ENCODE measurements around the gene MAFF.

The MAFF gene

DNA sequence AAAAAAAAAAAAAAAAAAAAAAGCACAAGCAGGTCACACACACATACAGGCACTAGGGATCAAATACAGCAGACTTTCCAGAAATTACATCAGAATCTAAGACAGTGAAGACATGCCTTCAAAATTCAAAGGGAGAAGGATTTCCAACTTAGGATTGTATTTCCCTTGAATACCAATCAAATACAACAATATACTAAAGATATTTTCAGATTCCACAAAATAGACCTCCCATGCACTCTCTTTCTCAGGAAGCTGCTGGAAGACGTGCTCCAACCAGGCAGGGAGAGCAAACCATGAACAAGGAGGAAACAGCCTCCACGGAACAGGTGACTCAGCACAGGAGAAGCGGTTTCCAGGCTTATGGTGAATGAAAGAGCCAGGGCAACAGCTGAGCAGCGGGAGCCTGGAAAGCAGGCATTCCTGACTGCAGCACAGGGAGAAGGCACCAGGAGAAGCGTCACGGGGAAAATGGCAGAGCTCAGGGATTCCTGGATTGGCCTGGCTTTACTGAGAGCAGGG is 39.0 kb downstream of the MAFF start:
- H3K27ac ChIP-seq: peak overlapping the region; percentile 89

DNA sequence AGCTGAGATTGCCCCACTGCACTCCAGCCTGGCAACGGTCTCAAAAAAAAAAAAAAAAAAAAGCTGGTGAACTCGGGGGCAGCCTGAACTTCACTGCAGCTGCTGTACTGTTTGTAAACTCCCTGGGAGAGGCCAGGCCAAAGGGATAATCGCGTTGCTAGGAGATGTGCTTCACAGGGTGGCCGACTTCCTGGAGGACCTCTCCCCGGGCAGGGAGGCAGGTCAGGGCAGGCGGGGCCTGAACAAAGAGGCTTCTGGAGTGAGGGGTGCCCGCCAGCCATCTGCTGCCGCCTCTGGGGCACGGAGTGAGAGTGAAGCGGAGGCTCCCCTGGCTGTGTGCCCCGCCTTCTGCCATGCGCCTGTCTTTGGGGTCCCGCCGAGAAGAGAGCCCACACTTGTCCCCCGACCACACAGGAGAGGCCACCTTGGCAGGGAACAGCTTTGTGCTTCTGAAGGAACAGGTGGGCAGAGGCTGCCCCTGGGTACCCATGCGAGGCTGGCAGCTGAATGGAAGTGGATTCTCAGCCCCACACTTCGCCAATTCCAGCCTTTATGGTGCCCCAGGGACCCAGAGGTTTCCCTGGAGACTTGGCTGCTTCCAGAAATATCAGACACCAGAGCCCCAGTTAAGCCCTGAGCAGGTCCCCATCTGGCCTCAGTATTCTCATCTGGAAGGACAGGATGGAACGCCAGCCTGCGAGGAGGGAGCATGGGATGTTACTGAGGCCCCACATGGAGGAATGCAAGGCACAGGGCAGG is 41.4 kb downstream of the MAFF start:
- Histone ChIP-seq H3K27ac (no peak overlapping the region), H3K4me3 (no peak overlapping the region)
- DNase-seq (ENCODE audit: low read depth, low spot score): no peak

More for the DNA sequence above, 39.0 kb downstream of the MAFF start:
- TF ChIP-seq EZH2 (IDR thresholded peaks at IDR 0.05) (no peak), POLR2AphosphoS5 (IDR thresholded peaks at IDR 0.05; ENCODE audit: borderline replicate concordance, low read depth, low read length) (no peak), FOXP2 (optimal IDR thresholded peaks at IDR 0.05; ENCODE audit: control extremely low read depth, extremely low read length, insufficient read depth) (no peak)
- Histone ChIP-seq H3K9me3 (ENCODE audit: low read depth, low read length) (no peaks in the 10 kb centered on the region), H3K4me3 (no peak overlapping the region), H3K36me3 (ENCODE audit: insufficient read depth, low read length) (no peaks in the 10 kb centered on the region; the same call in 1 of the 2 replicates), H3K9ac (ENCODE audit: insufficient read length) (peak overlapping the region; percentile 60)
- no peak for DNase-seq (ENCODE audit: low read depth, low spot score)

DNA sequence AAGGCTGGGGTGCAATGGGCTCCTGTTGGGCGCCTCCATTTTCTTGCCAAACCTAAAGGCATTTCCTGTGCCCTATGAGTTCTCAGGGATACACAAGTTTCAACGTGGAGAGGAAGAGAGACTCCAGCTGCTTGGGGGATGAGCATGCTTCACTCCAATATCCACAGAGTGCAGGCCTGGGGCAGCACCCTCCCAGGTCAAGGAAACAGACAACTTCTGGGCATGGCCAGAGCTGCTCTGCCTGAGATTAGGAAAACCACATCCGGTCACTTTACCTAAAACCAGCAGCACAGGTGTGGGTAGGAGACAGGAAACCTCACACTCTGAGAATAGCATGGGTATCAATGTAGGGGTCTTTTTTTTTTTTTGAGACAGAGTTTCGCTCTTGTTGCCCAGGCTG is 42.3 kb downstream of the MAFF start:
- no peak overlapping the region for H3K27ac ChIP-seq

More for the DNA sequence above, 41.4 kb downstream of the MAFF start:
- no peaks in the 10 kb centered on the region for H3K9me3 ChIP-seq (ENCODE audit: low read depth, low read length)
- TF ChIP-seq EZH2 (IDR thresholded peaks at IDR 0.05) (no peak), FOXP2 (optimal IDR thresholded peaks at IDR 0.05; ENCODE audit: control extremely low read depth, extremely low read length, insufficient read depth) (no peak), POLR2AphosphoS5 (IDR thresholded peaks at IDR 0.05; ENCODE audit: borderline replicate concordance, low read depth, low read length) (no peak)
- no peaks in the 10 kb centered on the region; the same call in 1 of the 2 replicates for H3K36me3 ChIP-seq (ENCODE audit: insufficient read depth, low read length)
- no peak overlapping the region for H3K9ac ChIP-seq (ENCODE audit: insufficient read length)

DNA sequence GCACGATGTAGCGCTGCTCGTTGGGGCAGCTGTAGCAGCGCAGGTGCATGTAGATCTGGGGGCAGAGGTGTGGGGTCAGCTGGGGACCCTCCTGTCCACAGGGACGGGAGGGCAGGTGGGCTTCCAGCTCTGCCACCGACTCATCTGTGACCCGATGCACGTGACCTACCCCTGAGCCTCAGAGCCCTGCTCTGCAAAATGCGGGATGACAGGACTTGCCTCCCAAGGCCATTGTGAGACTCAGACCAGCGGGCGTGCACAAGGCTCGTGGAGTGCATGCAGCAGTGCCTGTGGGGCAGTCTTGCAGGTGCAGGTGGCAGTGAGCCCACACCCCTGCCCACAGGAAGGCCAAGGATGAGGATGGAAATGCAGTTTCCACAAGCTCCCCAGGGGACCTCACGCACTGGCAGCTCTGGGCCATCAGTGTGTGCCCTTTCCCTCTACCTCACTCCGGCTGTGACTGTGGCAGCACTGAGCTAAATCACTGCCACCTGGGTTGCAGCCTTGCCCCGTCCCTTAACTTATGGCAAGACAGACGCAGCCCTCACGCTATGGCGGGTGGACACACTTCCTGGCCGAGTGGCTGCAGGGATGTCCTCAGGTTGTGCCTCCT is 44.4 kb downstream of the MAFF start:
- H3K27ac ChIP-seq: no peak overlapping the region
- H3K9ac ChIP-seq (ENCODE audit: insufficient read length): no peak overlapping the region
- no peaks in the 10 kb centered on the region; the same call in 1 of the 2 replicates for H3K36me3 ChIP-seq (ENCODE audit: insufficient read depth, low read length)
- no peak for DNase-seq (ENCODE audit: low read depth, low spot score)
- TF ChIP-seq FOXP2 (optimal IDR thresholded peaks at IDR 0.05; ENCODE audit: control extremely low read depth, extremely low read length, insufficient read depth) (no peak), EZH2 (IDR thresholded peaks at IDR 0.05) (no peak), POLR2AphosphoS5 (IDR thresholded peaks at IDR 0.05; ENCODE audit: borderline replicate concordance, low read depth, low read length) (no peak)
- no peaks in the 10 kb centered on the region for H3K9me3 ChIP-seq (ENCODE audit: low read depth, low read length)
- H3K4me3 ChIP-seq: no peak overlapping the region

More for the DNA sequence above, 42.3 kb downstream of the MAFF start:
- TF ChIP-seq EZH2 (IDR thresholded peaks at IDR 0.05) (no peak), POLR2AphosphoS5 (IDR thresholded peaks at IDR 0.05; ENCODE audit: borderline replicate concordance, low read depth, low read length) (no peak), FOXP2 (optimal IDR thresholded peaks at IDR 0.05; ENCODE audit: control extremely low read depth, extremely low read length, insufficient read depth) (no peak)
- Histone ChIP-seq H3K4me3 (no peak overlapping the region), H3K9ac (ENCODE audit: insufficient read length) (no peak overlapping the region), H3K9me3 (ENCODE audit: low read depth, low read length) (no peaks in the 10 kb centered on the region), H3K36me3 (ENCODE audit: insufficient read depth, low read length) (no peaks in the 10 kb centered on the region; the same call in 1 of the 2 replicates)
- no peak for DNase-seq (ENCODE audit: low read depth, low spot score)

DNA sequence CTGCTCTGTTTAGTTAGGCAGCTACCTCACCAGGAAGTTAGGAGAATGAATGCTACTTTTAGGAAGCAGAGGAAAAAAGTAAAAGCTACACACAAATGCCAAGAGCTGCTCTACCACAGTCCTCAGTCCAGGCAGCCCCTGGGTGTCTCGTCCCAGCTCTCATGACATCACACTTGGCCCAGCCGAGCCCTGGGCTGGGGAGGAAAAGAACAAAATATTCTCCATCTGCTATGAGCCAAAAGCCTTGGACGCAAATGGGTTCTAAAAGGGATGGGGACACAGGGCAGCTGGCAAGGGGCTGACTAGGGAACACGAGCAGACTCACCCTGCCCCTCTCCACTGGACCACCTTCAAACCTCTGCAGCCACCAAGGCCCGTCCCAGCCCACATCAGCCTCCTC is 44.9 kb downstream of the MAFF start:
- no peak for TF ChIP-seq FOXP2 (optimal IDR thresholded peaks at IDR 0.05; ENCODE audit: control extremely low read depth, extremely low read length, insufficient read depth)
- no peak for TF ChIP-seq EZH2 (IDR thresholded peaks at IDR 0.05)
- TF ChIP-seq POLR2AphosphoS5 (IDR thresholded peaks at IDR 0.05; ENCODE audit: borderline replicate concordance, low read depth, low read length): no peak
- DNase-seq (ENCODE audit: low read depth, low spot score): no peak
- Histone ChIP-seq H3K4me3 (no peak overlapping the region), H3K9ac (ENCODE audit: insufficient read length) (no peak overlapping the region), H3K9me3 (ENCODE audit: low read depth, low read length) (no peaks in the 10 kb centered on the region), H3K36me3 (ENCODE audit: insufficient read depth, low read length) (no peaks in the 10 kb centered on the region; the same call in 1 of the 2 replicates), H3K27ac (no peak overlapping the region)

DNA sequence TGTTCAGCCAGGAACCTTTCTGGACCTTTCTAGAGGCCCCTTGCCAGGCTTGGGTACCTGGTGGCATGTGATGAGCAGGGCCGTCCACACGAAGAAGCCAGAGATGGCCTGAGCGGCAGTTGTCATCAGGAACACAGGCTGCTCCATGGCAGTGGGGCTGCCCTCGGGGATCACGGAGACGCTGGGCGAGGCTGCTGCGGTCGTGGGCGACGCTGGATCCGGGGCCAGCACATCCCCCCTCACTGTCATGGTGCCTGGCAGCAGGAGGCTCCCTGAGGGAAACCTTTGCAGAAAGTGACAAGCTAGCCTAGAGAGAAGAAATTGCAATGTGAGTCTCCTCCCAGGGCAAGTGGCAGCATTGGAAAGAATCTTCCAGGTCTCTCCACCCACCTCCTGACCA is 45.9 kb downstream of the MAFF start:
- H3K9me3 ChIP-seq (ENCODE audit: low read depth, low read length): no peaks in the 10 kb centered on the region
- H3K9ac ChIP-seq (ENCODE audit: insufficient read length): no peak overlapping the region
- TF ChIP-seq EZH2 (IDR thresholded peaks at IDR 0.05): no peak
- no peak for TF ChIP-seq FOXP2 (optimal IDR thresholded peaks at IDR 0.05; ENCODE audit: control extremely low read depth, extremely low read length, insufficient read depth)
- TF ChIP-seq POLR2AphosphoS5 (IDR thresholded peaks at IDR 0.05; ENCODE audit: borderline replicate concordance, low read depth, low read length): no peak
- H3K36me3 ChIP-seq (ENCODE audit: insufficient read depth, low read length): no peaks in the 10 kb centered on the region; the same call in 1 of the 2 replicates
- no peak overlapping the region for H3K4me3 ChIP-seq
- H3K27ac ChIP-seq: no peak overlapping the region
- no peak for DNase-seq (ENCODE audit: low read depth, low spot score)

DNA sequence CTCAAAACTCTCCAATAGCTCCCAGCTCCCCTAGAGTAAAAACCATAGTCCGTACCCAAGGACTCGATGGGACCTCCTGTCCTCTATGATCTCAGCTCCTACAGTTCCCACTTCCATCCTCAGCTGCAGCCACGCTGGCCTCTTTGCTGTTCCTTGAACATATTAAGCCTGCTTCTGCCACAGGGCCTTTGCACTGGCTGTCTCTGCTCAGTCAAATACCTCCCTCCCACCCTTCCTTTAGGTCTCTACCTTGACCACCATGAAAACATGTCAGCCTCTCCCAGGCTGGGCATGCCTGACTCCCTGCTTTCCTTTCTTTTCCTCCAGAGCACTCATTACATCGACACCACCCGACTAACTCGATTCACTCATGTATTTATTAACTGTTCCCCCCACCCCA is 46.5 kb downstream of the MAFF start:
- Histone ChIP-seq H3K36me3 (ENCODE audit: insufficient read depth, low read length) (no peaks in the 10 kb centered on the region; the same call in 1 of the 2 replicates), H3K4me3 (no peak overlapping the region), H3K9ac (ENCODE audit: insufficient read length) (no peak overlapping the region), H3K9me3 (ENCODE audit: low read depth, low read length) (no peaks in the 10 kb centered on the region), H3K27ac (no peak overlapping the region)
- TF ChIP-seq POLR2AphosphoS5 (IDR thresholded peaks at IDR 0.05; ENCODE audit: borderline replicate concordance, low read depth, low read length) (no peak), EZH2 (IDR thresholded peaks at IDR 0.05) (no peak), FOXP2 (optimal IDR thresholded peaks at IDR 0.05; ENCODE audit: control extremely low read depth, extremely low read length, insufficient read depth) (no peak)
- DNase-seq (ENCODE audit: low read depth, low spot score): no peak

DNA sequence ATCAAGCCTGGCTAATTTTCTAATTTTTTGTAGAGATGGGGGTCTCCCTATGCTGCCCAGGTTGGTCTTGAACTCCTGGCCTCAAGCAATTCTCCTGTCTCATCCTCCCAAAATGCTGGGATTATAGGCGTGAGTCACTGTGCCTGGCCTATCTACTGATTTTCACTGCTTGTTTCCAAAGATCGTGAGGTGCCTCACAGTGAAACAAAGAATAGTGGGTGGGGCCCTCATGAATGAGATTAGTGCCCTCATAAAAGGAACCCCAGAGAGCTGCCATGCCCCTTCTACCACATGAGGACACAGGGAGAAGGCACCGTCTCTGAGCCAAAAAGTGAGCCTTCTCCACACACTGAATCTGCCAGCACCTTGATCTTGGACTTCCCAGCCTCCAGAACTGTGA is 47.5 kb downstream of the MAFF start:
- Histone ChIP-seq H3K4me3 (no peak overlapping the region), H3K36me3 (ENCODE audit: insufficient read depth, low read length) (no peaks in the 10 kb centered on the region; the same call in 1 of the 2 replicates), H3K27ac (no peak overlapping the region), H3K9ac (ENCODE audit: insufficient read length) (no peak overlapping the region), H3K9me3 (ENCODE audit: low read depth, low read length) (no peaks in the 10 kb centered on the region)
- DNase-seq (ENCODE audit: low read depth, low spot score): no peak
- no peak for TF ChIP-seq EZH2 (IDR thresholded peaks at IDR 0.05)
- no peak for TF ChIP-seq FOXP2 (optimal IDR thresholded peaks at IDR 0.05; ENCODE audit: control extremely low read depth, extremely low read length, insufficient read depth)
- TF ChIP-seq POLR2AphosphoS5 (IDR thresholded peaks at IDR 0.05; ENCODE audit: borderline replicate concordance, low read depth, low read length): no peak

Measured in SK-N-MC (cell line).